Ishikawa (cell line): ENCODE measurements around the gene MRPL48.

Experiments used
- CREB1 ChIP-seq: IDR thresholded peaks from 2 replicates; pipeline ENCODE4 v1.6.1; 2012; ENCODE audit warnings: low read depth
- EP300 ChIP-seq: IDR thresholded peaks from 2 replicates; pipeline ENCODE4 v1.6.1; 2012; ENCODE audit warnings: borderline replicate concordance
- TAF1 ChIP-seq: IDR thresholded peaks from 2 replicates; pipeline ENCODE4 v1.6.1; 2012; ENCODE audit warnings: low read depth, mild to moderate bottlenecking
- USF1 ChIP-seq: IDR thresholded peaks from 2 replicates; pipeline ENCODE4 v1.6.1; 2012
- YY1 ChIP-seq: IDR thresholded peaks from 2 replicates; pipeline ENCODE4 v1.6.1; 2012; ENCODE audit warnings: low read depth

GRCh38 chr11:73801136-73801535, 13.5 kb downstream of the MRPL48 start:
- TF ChIP-seq EP300 (no peak), CREB1 (no peak), USF1 (no peak), TAF1 (no peak), YY1 (no peak)
